Measurements from ENCODE around the gene SUPT6H. TPM values are rescaled to one million over a fixed set of nuclear protein-coding genes. Genes with fewer than 3 reads are reported as not detected.

Gene SUPT6H
- total RNA-seq, 2 donors from 2014 or later: 40.1 to 47.1 TPM

- Histone ChIP-seq H3K27ac (no peak overlapping the region), H3K36me3 (no peaks in the 10 kb centered on the region), H3K4me3 (no peak overlapping the region), H3K9me3 (no peaks in the 10 kb centered on the region), H3K9ac (ENCODE audit: low read depth in 2 of 2, low read length in 2 of 2) (peak overlapping the region; percentile 8 to 32), H3K27me3 (no peaks in the 10 kb centered on the region), H3K4me1 (peaks cover 16% of the 10 kb centered on the region)
- DNase-seq: peak; percentile 53
- intact Hi-C loops (cut with DNase I): no loop called here
- TF ChIP-seq CTCF (IDR thresholded peaks at IDR 0.05): no peak
Observed at GRCh38 chr17:28741358-28742349, 79.6 kb downstream of the SUPT6H start.

GRCh38 chr17:28743243-28744103 is 81.5 kb downstream of the SUPT6H start, which contains the start of gene TRAF4:
Gene TRAF4, plus strand, starts transcription at chr17:28744011. Its CDS starts 102 bp downstream, at chr17:28744113.
- Histone ChIP-seq H3K4me1 (peaks cover 24% of the 10 kb centered on the region), H3K36me3 (peaks cover 1% of the 10 kb centered on the region)
- intact Hi-C loops (cut with DNase I): no loop called here

DNA sequence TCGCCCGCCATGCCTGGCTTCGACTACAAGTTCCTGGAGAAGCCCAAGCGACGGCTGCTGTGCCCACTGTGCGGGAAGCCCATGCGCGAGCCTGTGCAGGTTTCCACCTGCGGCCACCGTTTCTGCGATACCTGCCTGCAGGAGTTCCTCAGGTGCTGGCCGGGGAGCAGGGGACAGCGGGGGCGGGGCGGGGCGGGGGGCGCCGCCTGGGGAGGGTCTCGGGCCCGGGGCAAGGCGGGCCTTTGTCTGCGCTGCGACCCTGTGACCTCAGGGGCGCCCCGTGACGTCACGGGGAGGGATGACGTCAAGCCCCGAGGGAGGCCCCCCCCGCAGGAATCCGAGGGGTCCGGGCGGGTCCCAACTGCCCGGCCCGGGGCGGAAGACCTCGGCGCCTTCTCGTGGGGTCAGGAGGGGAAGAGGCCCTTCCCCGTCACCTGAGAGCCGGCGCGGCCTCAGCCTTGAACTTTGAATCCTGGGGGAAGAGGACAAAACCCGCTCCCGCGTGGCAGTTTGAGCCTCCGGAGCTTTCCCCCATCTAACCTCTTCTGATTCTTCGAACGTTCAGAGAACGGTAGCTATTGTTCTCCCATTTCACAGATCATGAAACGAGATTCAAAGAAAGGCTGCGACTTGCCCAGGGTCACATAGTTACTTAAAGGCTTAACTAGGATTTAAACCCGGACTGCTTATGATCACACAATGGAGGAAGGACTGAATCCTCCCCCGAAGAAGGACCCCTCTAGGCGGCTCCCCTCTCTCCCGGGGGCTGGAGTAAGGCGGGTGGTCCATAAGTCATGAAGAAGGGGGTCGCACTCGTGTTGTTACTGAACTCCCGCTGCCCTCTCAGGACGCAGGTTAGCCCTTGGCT is 82.3 kb downstream of the SUPT6H start:
- H3K27me3 ChIP-seq: no peaks in the 10 kb centered on the region
- peak overlapping the region; percentile 95 for H3K27ac ChIP-seq
- intact Hi-C loops (cut with DNase I): no loop called here
- H3K4me1 ChIP-seq: peaks cover 24% of the 10 kb centered on the region
- H3K9me3 ChIP-seq: no peaks in the 10 kb centered on the region
- peaks cover 10% of the 10 kb centered on the region for H3K36me3 ChIP-seq
- no peak for TF ChIP-seq CTCF (IDR thresholded peaks at IDR 0.05)
- peak; percentile 76 for DNase-seq
- peak overlapping the region; percentile 85 to 87 for H3K9ac ChIP-seq (ENCODE audit: low read depth in 2 of 2, low read length in 2 of 2)
- peak overlapping the region; percentile 77 for H3K4me3 ChIP-seq

More at GRCh38 chr17:28743243-28744103, 81.5 kb downstream of the SUPT6H start, which contains the start of gene TRAF4:
- Histone ChIP-seq H3K27me3 (no peaks in the 10 kb centered on the region), H3K27ac (peak within 1 kb of the TSS; percentile 95), H3K4me3 (peak within 1 kb of the TSS; percentile 77), H3K9ac (ENCODE audit: low read depth in 2 of 2, low read length in 2 of 2) (peak within 1 kb of the TSS; percentile 85 to 87), H3K9me3 (no peaks in the 10 kb centered on the region)
- TF ChIP-seq CTCF (IDR thresholded peaks at IDR 0.05): no peak
- DNase-seq: peak; percentile 85

DNA sequence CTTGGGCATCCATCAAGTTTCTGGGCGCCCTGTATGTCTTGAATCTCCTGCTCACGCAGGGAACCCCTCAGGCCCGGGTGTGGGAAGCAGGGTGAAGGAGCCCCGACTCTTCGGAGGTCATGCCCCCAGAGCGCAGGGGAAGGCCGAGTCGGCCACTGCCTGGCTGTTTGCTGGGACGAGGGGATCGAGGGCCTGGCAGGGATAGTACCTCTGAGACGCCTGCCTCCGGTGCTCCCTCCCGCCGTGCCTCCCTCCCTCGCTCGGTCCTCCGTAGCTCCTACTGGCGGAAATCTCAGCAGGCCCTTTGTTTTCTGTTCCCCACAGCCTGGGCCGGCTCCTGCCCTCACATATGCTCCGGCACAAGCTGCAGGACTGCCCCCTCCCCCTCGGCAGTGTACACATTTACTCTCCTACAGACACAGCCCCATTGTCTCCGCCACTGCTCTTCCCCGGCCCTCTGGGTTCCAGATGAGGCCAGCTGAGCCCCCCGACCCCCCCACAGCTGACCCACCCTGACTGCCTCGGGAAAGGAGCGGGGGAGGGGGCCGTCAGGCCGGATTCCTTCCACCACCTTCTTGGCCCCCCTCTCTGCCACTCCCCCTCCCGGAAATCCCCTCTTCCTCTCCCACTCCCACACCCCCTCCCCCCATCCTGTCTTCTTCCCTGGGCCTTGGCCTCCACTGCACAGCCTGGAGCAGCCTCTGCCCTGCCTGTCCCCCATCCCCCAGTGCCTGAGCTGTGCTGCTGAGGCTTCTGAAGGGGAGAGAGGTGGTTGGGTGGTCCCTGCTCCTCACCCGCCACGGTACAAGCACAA is 83.2 kb downstream of the SUPT6H start:
- peaks cover 29% of the 10 kb centered on the region for H3K4me1 ChIP-seq

More for the DNA sequence above, 83.2 kb downstream of the SUPT6H start:
- Histone ChIP-seq H3K9ac (ENCODE audit: low read depth in 2 of 2, low read length in 2 of 2) (peak overlapping the region; percentile 81 to 85), H3K27ac (peak overlapping the region; percentile 95), H3K9me3 (no peaks in the 10 kb centered on the region), H3K4me3 (peak overlapping the region; percentile 77), H3K36me3 (peaks cover 11% of the 10 kb centered on the region), H3K27me3 (no peaks in the 10 kb centered on the region)
- peak; percentile 67 for DNase-seq
- TF ChIP-seq CTCF (IDR thresholded peaks at IDR 0.05): no peak
- intact Hi-C loops (cut with DNase I): no loop called here
